Measurements from ENCODE around the gene PRPF6.

PRPF6 gene

DNA sequence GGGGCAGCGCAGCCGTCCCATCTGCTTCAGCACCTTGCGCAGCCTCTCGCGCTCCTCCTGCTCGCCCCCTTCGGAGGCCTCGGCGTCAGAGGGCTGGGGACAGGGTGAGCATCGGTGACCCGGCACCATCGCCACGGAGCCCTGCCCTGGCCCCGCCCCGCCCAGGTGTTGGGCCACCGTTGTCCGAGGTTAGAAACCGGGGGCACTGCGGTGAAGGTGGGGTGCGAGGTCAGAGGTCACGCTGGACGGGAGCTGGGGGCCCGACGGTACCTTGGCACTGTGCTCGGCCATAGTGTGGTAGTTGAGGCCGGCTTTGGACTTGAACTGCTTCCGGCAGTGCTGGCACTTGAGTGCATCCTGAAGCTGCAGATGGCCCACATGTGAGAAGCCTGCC, 17.6 kb upstream of the PRPF6 start:
- Histone ChIP-seq H3K36me3 (ENCODE audit: control insufficient read depth, insufficient read depth, low read length) (peaks cover 67% of the 10 kb centered on the region), H3K4me3 (ENCODE audit: low read length) (no peak overlapping the region), H3K4me1 (ENCODE audit: control insufficient read depth, insufficient read depth, low read length) (peaks cover 6% of the 10 kb centered on the region), H3K27me3 (ENCODE audit: control insufficient read depth, insufficient read depth, low read length) (no peaks in the 10 kb centered on the region), H3K27ac (ENCODE audit: low read length) (no peak overlapping the region), H3K9me3 (ENCODE audit: control insufficient read depth, insufficient read depth, low read length) (peaks cover 37% of the 10 kb centered on the region)
- WGBS (ENCODE audit: insufficient coverage, insufficient read length), result no CpG with 5 or more reads among the region's 27 CpGs
- DNase-seq (ENCODE audit: low read depth, low spot score), result no peak

DNA sequence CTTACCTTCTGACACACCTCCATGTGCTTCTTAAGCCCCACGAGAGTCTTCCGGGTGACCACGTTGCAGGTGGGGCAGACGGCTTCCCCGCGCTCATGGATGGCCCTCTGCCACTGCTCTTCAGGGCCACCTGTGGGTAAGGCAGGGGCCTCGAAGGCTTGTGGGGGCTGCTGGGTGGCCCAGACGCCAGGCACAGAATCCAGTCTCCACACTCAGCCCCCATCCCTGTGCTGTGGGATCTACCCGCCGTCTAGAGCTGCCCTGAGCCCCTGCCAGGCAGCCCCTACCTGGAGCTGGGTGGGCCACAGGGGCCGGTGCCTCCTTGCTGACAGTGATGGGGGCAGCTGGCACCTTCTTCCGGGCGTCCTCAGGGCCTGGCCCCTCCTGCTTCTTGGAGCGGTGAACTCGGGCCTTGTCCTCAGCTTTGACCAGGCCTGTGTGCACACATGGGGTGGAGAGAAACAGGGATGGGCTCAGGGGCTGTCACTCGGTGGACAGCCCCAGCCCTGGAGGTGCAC, 17.1 kb upstream of the PRPF6 start:
- WGBS (ENCODE audit: insufficient coverage, insufficient read length), result no CpG with 5 or more reads among the region's 16 CpGs
- DNase-seq (ENCODE audit: low read depth, low spot score), result no peak
- Histone ChIP-seq H3K9me3 (ENCODE audit: control insufficient read depth, insufficient read depth, low read length) (peaks cover 37% of the 10 kb centered on the region), H3K36me3 (ENCODE audit: control insufficient read depth, insufficient read depth, low read length) (peaks cover 67% of the 10 kb centered on the region), H3K27ac (ENCODE audit: low read length) (no peak overlapping the region), H3K27me3 (ENCODE audit: control insufficient read depth, insufficient read depth, low read length) (no peaks in the 10 kb centered on the region), H3K4me3 (ENCODE audit: low read length) (no peak overlapping the region), H3K4me1 (ENCODE audit: control insufficient read depth, insufficient read depth, low read length) (peaks cover 5% of the 10 kb centered on the region)

DNA sequence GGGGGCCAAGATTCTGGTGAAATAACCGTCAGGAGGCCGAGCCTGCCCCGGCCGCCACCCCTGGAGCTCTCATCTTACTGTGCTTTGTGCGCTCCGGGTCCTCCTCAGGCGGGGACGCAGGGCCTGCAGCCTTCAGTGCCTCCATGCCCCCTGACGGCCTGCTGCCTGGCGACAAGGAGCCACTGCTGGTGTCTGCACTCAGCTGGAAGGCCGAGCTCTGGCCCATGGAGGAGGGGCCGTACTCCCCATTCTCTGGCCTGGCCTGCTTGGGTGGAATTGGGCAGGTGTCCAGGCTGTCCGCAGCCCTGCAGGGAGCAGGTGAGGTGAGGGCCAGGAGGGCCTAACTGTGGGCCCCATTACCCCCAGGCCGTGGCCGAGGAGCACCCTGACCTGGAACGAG, 16.5 kb upstream of the PRPF6 start:
- peaks cover 37% of the 10 kb centered on the region for H3K9me3 ChIP-seq (ENCODE audit: control insufficient read depth, insufficient read depth, low read length)
- H3K36me3 ChIP-seq (ENCODE audit: control insufficient read depth, insufficient read depth, low read length), result peaks cover 64% of the 10 kb centered on the region
- H3K27me3 ChIP-seq (ENCODE audit: control insufficient read depth, insufficient read depth, low read length), result no peaks in the 10 kb centered on the region
- no CpG with 5 or more reads among the region's 16 CpGs for WGBS (ENCODE audit: insufficient coverage, insufficient read length)
- H3K4me3 ChIP-seq (ENCODE audit: low read length), result no peak overlapping the region; the same call in 1 of the 2 replicates
- no peak overlapping the region for H3K27ac ChIP-seq (ENCODE audit: low read length)
- peaks cover under 1% of the 10 kb centered on the region for H3K4me1 ChIP-seq (ENCODE audit: control insufficient read depth, insufficient read depth, low read length)
- DNase-seq (ENCODE audit: low read depth, low spot score), result no peak

DNA sequence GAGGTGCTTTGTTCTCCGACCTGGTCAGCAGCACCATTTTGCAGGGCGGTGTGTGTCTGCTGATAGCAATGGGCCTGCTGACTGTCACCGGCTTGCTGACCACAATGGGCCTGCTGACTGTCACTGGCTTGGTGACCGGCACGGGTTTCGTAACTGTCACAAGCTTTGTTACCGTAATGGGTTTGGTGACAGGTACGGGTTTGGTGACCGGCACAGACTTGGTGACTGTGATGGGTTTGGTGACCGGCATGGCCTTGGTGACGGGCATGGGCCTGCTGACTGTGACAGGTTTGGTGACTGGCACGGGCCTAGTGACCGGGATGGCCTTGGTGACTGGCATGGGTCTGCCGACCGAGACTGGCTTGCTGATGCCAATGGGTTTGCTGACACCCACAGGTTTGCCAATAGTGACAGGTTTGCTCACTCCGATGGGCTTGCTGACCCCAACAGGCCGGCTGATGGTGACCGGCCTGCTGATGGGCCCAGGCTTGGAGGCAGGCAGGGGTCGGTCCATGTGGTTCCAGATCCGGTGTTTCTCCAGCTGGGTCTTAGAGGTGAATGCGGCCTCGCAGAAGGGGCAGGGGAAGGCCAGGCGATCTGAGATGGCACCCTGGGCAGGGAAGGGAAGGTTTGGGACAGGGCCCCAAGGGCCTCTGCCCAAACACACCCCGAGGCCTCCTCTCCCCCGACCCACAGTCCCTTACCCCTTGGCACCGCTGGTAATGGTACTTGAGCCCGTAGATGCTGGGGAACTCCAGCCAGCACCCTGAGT, 14.6 kb upstream of the PRPF6 start:
- H3K4me1 ChIP-seq (ENCODE audit: control insufficient read depth, insufficient read depth, low read length), result peaks cover 2% of the 10 kb centered on the region; the same call in 1 of the 2 replicates
- peaks cover 37% of the 10 kb centered on the region for H3K9me3 ChIP-seq (ENCODE audit: control insufficient read depth, insufficient read depth, low read length)
- H3K27ac ChIP-seq (ENCODE audit: low read length), result no peak overlapping the region
- H3K27me3 ChIP-seq (ENCODE audit: control insufficient read depth, insufficient read depth, low read length), result no peaks in the 10 kb centered on the region
- H3K36me3 ChIP-seq (ENCODE audit: control insufficient read depth, insufficient read depth, low read length), result peaks cover 55% of the 10 kb centered on the region
- WGBS (ENCODE audit: insufficient coverage, insufficient read length), result no CpG with 5 or more reads among the region's 27 CpGs
- DNase-seq (ENCODE audit: low read depth, low spot score), result no peak
- H3K4me3 ChIP-seq (ENCODE audit: low read length), result no peak overlapping the region

DNA sequence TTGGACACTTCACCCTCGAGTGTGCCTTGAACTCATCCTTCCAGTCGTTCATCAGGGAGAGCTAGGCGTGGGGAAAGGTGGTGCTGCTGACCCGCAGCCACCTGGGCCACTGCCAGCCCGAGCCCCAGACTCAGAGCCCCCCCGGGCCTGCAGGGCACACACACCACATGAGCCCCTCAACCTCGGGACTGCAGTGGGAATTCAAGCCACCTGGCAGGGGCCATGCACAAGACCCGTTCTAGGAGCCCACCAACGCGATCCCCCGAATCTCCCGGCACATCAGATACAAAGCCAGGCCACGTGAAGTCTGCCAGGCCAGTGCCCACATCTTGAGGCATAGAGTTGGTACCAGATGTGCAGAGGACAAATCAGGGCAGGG, 14.0 kb upstream of the PRPF6 start:
- no peak overlapping the region for H3K27ac ChIP-seq (ENCODE audit: low read length)
- no peaks in the 10 kb centered on the region for H3K27me3 ChIP-seq (ENCODE audit: control insufficient read depth, insufficient read depth, low read length)
- peaks cover 37% of the 10 kb centered on the region for H3K9me3 ChIP-seq (ENCODE audit: control insufficient read depth, insufficient read depth, low read length)
- H3K4me3 ChIP-seq (ENCODE audit: low read length), result no peak overlapping the region
- peaks cover 51% of the 10 kb centered on the region for H3K36me3 ChIP-seq (ENCODE audit: control insufficient read depth, insufficient read depth, low read length)
- WGBS (ENCODE audit: insufficient coverage, insufficient read length), result no CpG with 5 or more reads among the region's 13 CpGs
- H3K4me1 ChIP-seq (ENCODE audit: control insufficient read depth, insufficient read depth, low read length), result peaks cover 2% of the 10 kb centered on the region; the same call in 1 of the 2 replicates
- DNase-seq (ENCODE audit: low read depth, low spot score), result no peak

DNA sequence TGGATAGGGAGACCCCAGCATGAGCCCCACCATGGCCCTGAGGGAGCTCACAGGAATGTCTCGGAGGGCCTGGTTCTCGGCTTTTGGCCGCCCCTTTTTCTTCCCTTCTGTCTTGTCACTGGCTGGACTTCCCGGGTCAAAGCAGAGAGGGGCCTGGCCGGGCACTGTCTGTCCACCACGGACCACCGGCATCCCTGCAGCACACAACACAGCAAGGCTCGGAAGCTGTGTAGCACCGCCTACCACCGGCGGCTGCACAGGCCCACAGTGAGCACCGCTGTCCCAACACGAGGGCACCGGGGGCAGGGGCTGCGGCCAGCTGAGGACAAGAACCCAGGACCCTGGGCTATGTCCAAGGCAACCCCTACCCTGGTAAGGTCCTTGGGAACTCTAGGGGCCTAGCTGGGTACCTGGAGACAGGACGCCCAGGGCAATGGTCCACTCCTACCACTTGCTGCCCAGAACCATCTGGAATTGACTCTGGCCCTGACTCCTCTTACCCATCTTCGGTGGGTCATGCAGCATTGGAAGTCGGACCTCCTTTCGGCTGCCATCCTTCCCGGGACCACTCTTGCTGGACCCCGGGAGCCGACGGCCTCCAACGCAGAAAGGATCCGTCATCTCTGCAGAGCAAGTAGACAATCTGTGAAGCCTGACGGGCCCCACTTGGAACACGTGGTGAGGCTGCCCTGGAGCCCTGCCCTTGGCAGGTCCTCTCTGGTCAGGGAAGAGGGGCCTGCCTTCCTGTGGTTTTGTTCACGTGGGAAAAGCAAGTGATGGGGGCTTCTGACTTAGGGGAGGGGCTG, 13.4 kb upstream of the PRPF6 start:
- WGBS (ENCODE audit: insufficient coverage, insufficient read length), result no CpG with 5 or more reads among the region's 28 CpGs
- peaks cover 2% of the 10 kb centered on the region; the same call in 1 of the 2 replicates for H3K4me1 ChIP-seq (ENCODE audit: control insufficient read depth, insufficient read depth, low read length)
- peaks cover 37% of the 10 kb centered on the region for H3K9me3 ChIP-seq (ENCODE audit: control insufficient read depth, insufficient read depth, low read length)
- no peak for DNase-seq (ENCODE audit: low read depth, low spot score)
- no peak overlapping the region for H3K4me3 ChIP-seq (ENCODE audit: low read length)
- no peak overlapping the region for H3K27ac ChIP-seq (ENCODE audit: low read length)
- H3K36me3 ChIP-seq (ENCODE audit: control insufficient read depth, insufficient read depth, low read length), result peaks cover 45% of the 10 kb centered on the region
- H3K27me3 ChIP-seq (ENCODE audit: control insufficient read depth, insufficient read depth, low read length), result no peaks in the 10 kb centered on the region

DNA sequence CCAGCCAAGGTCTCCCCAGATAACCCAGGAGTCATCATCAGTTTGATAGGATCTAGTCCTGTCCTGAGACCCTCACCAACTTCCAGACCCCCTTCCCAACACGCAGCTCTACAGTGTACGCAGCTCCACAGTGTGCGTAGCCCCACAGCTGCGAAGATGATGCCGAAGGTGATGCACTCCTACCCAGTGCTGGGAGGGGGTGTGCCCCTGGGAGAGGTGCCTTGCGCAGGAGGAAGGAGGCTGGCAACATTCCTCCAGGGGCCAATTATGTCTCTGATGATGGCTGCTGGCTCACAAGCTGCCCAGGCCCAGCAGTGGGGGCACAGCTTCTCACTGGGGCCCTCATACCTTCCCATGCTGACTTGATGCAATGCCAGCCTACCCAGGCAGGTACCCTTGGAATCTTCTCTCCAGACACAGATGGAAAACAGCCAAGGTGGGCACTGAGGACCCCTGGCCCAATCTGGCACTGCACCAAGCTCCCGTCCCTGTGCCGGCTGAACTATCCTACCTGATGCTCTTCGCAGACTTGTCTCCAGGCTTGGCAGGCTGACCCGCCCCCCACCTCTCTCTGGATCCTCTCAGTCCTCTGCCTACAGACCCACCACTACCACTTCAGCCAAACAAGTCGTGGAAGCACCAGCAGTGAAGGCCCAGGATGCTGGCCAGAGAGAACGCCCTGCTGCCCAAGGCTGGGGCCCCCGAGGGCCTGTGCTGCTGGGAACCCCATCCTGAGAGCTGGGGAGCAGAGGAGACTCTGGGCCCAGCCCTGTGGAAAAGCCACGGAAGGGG, 12.6 kb upstream of the PRPF6 start:
- Histone ChIP-seq H3K9me3 (ENCODE audit: control insufficient read depth, insufficient read depth, low read length) (peaks cover 37% of the 10 kb centered on the region), H3K27me3 (ENCODE audit: control insufficient read depth, insufficient read depth, low read length) (no peaks in the 10 kb centered on the region), H3K27ac (ENCODE audit: low read length) (no peak overlapping the region), H3K4me3 (ENCODE audit: low read length) (peak overlapping the region; percentile 6; the same call in 1 of the 2 replicates), H3K36me3 (ENCODE audit: control insufficient read depth, insufficient read depth, low read length) (peaks cover 37% of the 10 kb centered on the region), H3K4me1 (ENCODE audit: control insufficient read depth, insufficient read depth, low read length) (peaks cover 2% of the 10 kb centered on the region; the same call in 1 of the 2 replicates)
- WGBS (ENCODE audit: insufficient coverage, insufficient read length), result no CpG with 5 or more reads among the region's 14 CpGs
- DNase-seq (ENCODE audit: low read depth, low spot score), result no peak

DNA sequence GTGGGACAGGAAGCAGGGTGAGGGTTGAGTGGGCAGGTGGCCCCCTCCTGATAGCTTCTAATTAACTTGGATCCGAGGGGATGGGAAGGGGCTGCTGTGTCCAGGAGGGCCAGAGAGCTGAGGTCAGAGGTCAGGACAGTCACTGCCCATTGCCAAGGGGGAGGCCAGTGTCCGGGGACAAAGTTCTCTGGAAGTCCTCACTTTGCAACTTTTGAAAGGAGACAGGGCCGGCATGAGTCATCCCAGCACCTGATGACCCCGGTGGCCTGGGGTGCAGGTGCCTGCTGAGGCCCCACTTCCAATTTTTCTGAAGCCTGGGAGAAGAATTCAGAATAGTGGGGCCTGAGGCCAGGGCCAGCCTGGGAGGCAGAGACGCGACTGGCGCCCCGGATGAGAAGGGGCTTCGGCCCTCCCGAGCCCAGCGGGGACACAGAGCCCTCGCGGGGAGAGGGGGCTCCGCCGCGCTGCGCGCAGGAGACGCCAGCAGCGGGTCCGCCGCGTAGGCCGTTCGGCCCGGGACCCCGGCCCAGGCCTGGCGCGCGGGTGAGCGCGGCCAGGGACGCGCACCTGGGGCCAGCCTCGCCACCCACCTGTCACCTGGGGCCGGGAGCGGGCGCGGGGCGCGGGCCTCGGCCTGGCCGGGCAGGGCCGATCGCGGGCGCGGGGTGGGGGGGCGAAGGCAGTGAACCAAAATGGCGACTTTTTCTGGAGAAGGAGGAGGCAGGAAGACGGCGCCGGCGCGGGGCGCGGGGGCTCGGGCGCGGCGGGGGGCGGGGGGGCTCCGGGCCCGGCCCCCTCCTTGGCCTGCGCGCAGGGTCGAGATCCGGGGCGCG, 11.8 kb upstream of the PRPF6 start:
- no CpG with 5 or more reads among the region's 70 CpGs for WGBS (ENCODE audit: insufficient coverage, insufficient read length)
- Histone ChIP-seq H3K27ac (ENCODE audit: low read length) (no peak overlapping the region), H3K4me1 (ENCODE audit: control insufficient read depth, insufficient read depth, low read length) (peaks cover 2% of the 10 kb centered on the region; the same call in 1 of the 2 replicates), H3K27me3 (ENCODE audit: control insufficient read depth, insufficient read depth, low read length) (no peaks in the 10 kb centered on the region), H3K9me3 (ENCODE audit: control insufficient read depth, insufficient read depth, low read length) (peaks cover 29% of the 10 kb centered on the region), H3K4me3 (ENCODE audit: low read length) (peak overlapping the region; percentile 55; the same call in 1 of the 2 replicates), H3K36me3 (ENCODE audit: control insufficient read depth, insufficient read depth, low read length) (peaks cover 29% of the 10 kb centered on the region)
- no peak for DNase-seq (ENCODE audit: low read depth, low spot score)

DNA sequence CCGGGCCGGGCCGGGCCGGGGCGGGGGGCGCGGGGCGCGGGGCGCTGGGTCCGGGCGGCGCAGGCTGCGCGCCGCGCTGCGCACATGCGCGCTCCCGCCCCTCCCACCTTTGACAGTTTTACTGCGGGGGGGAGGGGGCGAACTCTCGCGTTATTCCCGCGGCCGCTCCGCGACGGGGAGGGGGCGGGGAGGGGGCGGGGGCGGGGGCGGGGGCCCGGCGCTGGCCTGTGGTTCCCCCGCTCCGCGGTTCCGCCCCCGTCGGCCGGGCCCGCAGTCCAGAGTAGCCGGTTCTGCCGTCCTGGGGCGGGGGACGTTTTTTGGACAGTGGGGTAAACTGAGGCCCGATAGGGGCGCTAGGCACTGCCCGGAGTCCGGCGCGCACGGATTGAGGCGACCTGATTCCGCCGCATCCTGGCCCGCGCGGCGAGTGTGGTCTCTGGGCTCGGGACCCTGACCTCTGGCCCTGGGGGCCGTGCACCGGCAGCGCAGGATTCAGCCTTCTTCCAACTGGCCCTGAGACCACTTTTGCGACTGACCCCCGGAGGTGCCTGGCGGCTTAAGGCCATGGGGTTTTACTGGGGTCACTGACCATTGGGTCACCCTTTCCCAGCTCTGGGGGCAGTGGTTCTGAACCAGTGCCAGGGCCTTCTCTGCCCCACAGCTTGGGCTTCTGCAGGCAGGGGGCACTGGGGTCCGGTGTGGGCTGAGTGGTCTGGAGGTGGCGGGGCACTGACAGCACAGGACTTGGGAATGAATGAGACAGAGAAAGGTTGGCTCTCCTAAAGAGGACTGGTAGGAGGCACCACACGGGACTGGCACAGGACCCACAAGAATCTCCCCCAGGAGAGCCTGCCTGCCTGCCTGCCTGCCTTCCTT, 10.9 kb upstream of the PRPF6 start, which contains the start of gene ZNF512B:
Gene ZNF512B (minus strand): TSS at position 93 of the 876 bp plus-strand sequence. CDS start 1,980 bp downstream, outside the sequence.
- Histone ChIP-seq H3K9me3 (ENCODE audit: control insufficient read depth, insufficient read depth, low read length) (peaks cover 24% of the 10 kb centered on the region), H3K27ac (ENCODE audit: low read length) (no peak within 1 kb of the TSS), H3K4me3 (ENCODE audit: low read length) (peak within 1 kb of the TSS; percentile 66), H3K4me1 (ENCODE audit: control insufficient read depth, insufficient read depth, low read length) (peaks cover 2% of the 10 kb centered on the region; the same call in 1 of the 2 replicates), H3K27me3 (ENCODE audit: control insufficient read depth, insufficient read depth, low read length) (no peaks in the 10 kb centered on the region), H3K36me3 (ENCODE audit: control insufficient read depth, insufficient read depth, low read length) (peaks cover 24% of the 10 kb centered on the region)
- no CpG with 5 or more reads among the region's 73 CpGs for WGBS (ENCODE audit: insufficient coverage, insufficient read length)
- DNase-seq (ENCODE audit: low read depth, low spot score), result no peak

Measured in iPS DF 6.9 (cell line).